Lower leg skin (tissue), 4 donors: Measurements from ENCODE around the gene RUNX3. TPM values are rescaled to one million over a fixed set of nuclear protein-coding genes. Genes with fewer than 3 reads are reported as not detected.

Source experiments
- DNase-seq, 2 donors: peaks; one replicate each; pipeline ENCODE4 v3.0.0-alpha.2; 2019; ENCODE audit warnings: low spot score in 2 of 2
- H3K4me3 ChIP-seq: fragments of 200-600 bp; sonication (generic); 2 replicates; pipeline ENCODE4 v1.5.1; 2017; ENCODE audit warnings: mild to moderate bottlenecking, low read depth; ENCODE audit not compliant: poor library complexity, severe bottlenecking
- POLR2A ChIP-seq, 2 donors: fragments of 450-650 bp; IDR thresholded peaks; one replicate each; pipeline ENCODE4 v1.6.1; 2016 to 2017; ENCODE audit warnings: antibody characterized with exemption in 2 of 2, mild to moderate bottlenecking in 1 of 2, moderate library complexity in 1 of 2
- WGBS, 2 donors: methylation state at CpG; one replicate each; pipeline ENCODE4 v1.1.5; 2018; 5-methylcytosine and 5-hydroxymethylcytosine counted together
- intact Hi-C: fragments of 100-400 bp; cut with DNase I; formaldehyde crosslinking; loops from one replicate; pipeline ENCODE4 v1.15.0; 2023; ENCODE audit warnings: low total_unique reads
- total RNA-seq, 4 donors: library from RNA; depleted of rRNA; stranded (reverse); fragments of >200 nt; gene quantifications; one replicate each; pipeline ENCODE4 v1.1.0, GENCODE V29; 2016
- TF ChIP-seq, protein P1 (sequence below), 3 donors: fragments of 450-650 bp; IDR thresholded peaks; one replicate each; pipeline ENCODE4 v1.5.1; 2016; ENCODE audit warnings: antibody characterized with exemption in 3 of 3, mild to moderate bottlenecking in 3 of 3, moderate library complexity in 2 of 3

Gene RUNX3
- total RNA-seq, 4 donors from 2014 or later, result 6.1 to 24.4 (median 19.8) TPM

DNA sequence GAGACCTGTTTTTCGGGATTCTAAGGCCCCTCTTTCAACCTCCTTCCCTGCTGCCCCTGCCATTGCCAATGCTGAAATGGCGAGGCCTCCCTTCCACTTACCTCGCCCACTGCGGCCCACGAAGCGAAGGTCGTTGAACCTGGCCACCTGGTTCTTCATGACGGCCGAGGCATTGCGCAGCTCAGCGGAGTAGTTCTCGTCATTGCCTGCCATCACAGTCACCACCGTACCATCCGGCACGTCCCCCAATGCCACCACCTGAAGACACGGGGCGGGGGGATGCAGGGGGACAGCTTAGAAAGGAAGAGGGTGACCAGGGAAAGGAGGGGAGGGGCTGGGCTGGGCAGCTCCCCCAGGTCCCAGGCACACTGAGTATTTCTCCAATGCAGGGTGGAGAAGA is 2.6 kb downstream of the RUNX3 start:
- intact Hi-C loops, result no loop called here
- no peak overlapping the region for H3K4me3 ChIP-seq
- TF ChIP-seq, protein P1, sequence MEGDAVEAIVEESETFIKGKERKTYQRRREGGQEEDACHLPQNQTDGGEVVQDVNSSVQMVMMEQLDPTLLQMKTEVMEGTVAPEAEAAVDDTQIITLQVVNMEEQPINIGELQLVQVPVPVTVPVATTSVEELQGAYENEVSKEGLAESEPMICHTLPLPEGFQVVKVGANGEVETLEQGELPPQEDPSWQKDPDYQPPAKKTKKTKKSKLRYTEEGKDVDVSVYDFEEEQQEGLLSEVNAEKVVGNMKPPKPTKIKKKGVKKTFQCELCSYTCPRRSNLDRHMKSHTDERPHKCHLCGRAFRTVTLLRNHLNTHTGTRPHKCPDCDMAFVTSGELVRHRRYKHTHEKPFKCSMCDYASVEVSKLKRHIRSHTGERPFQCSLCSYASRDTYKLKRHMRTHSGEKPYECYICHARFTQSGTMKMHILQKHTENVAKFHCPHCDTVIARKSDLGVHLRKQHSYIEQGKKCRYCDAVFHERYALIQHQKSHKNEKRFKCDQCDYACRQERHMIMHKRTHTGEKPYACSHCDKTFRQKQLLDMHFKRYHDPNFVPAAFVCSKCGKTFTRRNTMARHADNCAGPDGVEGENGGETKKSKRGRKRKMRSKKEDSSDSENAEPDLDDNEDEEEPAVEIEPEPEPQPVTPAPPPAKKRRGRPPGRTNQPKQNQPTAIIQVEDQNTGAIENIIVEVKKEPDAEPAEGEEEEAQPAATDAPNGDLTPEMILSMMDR (IDR thresholded peaks at IDR 0.05), result no peak
- no peak for TF ChIP-seq POLR2A (IDR thresholded peaks at IDR 0.05)
- WGBS, 2 donors, result 52 to 53% methylated on average over 17 of the region's 17 CpGs
- DNase-seq, result no peak

DNA sequence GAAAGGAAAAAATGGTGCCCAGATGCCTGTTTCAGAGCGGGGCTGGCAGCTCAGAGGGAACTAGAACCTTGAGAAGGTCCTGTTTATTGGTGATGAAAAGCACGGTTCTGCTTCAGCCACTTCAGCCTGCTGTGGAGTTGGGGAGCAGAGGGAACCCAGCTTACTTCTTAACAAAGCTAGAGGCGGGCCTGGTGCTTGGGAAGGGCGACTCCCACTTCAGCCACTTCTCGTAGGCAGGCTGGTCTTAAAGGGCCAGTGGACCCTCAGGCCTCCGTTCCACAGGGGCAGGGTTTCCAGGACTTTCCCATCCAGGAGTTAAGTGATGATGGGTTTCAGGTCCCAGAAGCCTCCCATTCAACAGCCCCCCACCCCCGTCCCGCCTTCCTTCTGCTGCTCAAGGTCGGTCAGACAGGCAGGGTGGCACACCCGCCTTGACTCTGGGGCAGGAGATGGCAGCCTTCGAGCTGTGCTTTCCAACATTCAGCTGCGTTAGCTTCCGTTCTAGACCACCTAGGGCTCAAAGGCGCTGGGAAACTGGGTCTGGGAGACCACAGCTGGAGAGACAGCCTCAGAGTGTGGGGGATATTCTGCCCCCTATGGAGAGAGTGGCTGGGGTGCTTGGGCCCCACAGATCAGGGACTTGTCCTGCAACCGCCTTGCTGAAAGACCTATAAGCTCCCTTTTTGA is 3.4 kb downstream of the RUNX3 start:
- 26 to 32% methylated on average over 15 of the region's 15 CpGs for WGBS, 2 donors
- TF ChIP-seq, protein P1 (IDR thresholded peaks at IDR 0.05), result no peak
- TF ChIP-seq POLR2A (IDR thresholded peaks at IDR 0.05), result no peak
- H3K4me3 ChIP-seq, result no peak overlapping the region
- DNase-seq, result no peak
- intact Hi-C loops, result no loop called here

DNA sequence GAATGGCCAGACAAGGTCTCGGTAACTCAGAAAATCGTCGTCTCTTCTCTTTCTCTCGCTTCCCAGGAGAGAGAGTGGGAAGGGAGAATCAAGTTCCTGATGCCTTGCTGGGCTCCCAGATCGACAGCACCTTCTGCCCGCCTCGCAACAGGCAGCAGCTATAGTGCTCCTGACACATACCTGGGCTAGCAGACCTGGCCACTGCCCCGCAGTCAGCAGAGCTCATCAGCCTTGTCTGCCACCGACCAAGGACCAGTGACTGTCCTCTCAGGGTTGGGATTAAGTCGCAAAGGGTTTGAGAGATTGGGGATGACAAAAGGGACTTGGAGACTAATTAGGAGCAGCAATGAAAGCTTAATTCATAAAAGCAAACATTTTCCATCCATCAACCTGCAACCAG is 4.1 kb downstream of the RUNX3 start:
- intact Hi-C loops, result no loop called here
- H3K4me3 ChIP-seq, result no peak overlapping the region
- no peak for TF ChIP-seq POLR2A (IDR thresholded peaks at IDR 0.05)
- TF ChIP-seq, protein P1 (IDR thresholded peaks at IDR 0.05), result no peak
- DNase-seq, result no peak
- WGBS, 2 donors, result 39 to 42% methylated on average over 10 of the region's 10 CpGs

DNA sequence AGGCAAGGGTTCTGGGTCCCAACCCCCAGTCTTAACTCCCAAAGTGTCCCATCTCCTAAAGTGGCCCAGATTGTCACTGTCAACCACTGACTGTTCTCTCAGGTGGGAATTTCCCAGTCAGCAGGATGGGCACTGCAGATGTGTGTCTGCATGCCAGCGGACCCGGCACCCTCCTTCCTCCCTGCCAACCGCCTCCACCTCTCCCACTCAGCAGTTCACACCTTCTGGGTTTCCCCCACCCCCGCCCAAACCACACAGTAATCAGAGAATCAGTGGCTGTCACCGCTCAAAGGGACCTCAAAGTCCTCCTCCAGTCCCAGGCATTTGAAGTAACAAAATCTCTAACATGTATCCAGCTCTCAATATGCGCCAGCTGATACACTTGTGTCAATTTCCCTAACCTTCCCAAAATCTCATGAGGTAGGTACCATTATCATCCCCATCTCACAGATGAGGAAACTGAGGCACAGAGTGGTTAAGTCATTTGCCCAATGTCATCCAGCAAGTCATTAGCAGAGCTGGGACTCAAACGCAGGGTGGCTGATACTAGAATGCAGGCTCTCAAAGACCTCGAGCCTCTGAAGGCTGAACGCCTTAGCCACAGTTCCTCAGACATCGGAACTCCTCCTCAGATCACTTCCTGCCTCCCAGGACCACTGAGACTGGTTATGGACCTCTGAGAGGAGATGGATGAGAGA is 4.8 kb downstream of the RUNX3 start:
- no peak overlapping the region for H3K4me3 ChIP-seq

DNA sequence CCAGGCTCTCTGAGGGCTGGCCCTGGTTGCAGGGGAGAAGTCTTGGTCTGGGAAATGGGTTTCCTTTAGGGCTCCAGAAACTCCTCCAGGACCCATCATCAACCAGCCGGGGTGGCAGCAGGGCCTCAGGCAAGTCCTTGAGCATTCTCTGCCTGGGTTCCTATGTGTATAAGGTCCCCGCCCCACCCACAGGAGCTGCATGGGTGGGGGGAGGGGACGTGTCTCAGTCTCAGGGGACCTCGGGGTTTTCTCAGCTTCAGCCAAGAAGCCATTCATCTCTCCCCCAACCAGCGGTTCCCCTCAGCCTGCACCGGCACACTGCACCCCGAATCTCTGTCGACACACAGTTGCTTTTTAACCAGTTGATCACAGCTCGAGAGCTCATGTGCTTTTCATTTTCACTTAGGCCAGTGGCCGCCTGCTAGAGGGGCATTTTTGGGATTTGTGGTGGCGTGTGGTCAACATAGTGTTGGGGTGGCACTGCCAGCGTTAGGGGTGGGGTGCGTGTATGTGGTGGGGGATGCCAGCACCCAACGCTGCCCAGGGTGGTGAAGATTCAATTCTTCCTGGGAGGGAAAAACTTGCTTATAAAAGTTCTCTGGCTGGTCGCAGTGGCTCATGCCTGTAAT is 6.5 kb downstream of the RUNX3 start:
- H3K4me3 ChIP-seq, result no peak overlapping the region
- TF ChIP-seq, protein P1 (IDR thresholded peaks at IDR 0.05), result no peak
- no peak for TF ChIP-seq POLR2A (IDR thresholded peaks at IDR 0.05)
- DNase-seq, result no peak
- WGBS, 2 donors, result 62 to 68% methylated on average over 15 of the region's 15 CpGs
- intact Hi-C loops, result no loop called here

More for the DNA sequence above, 4.8 kb downstream of the RUNX3 start:
- DNase-seq, result no peak
- no peak for TF ChIP-seq POLR2A (IDR thresholded peaks at IDR 0.05)
- TF ChIP-seq, protein P1 (IDR thresholded peaks at IDR 0.05), result no peak
- 60 to 61% methylated on average over 10 of the region's 10 CpGs for WGBS, 2 donors
- intact Hi-C loops, result no loop called here
